WERI-Rb-1 (cell line): ENCODE measurements around the gene DPM2.

Source experiments
- DNase-seq: peaks from one replicate; pipeline ENCODE4 v3.0.0-alpha.2; 2020
- H3K27ac ChIP-seq: fragments of 250-450 bp; sonication (Bioruptor Pico); 2 replicates; pipeline ENCODE4 v1.5.1; 2020; ENCODE audit warnings: mild to moderate bottlenecking, moderate library complexity
- H3K27me3 ChIP-seq: fragments of 250-450 bp; sonication (Bioruptor Pico); 2 replicates; pipeline ENCODE4 v1.5.1; 2021; ENCODE audit warnings: mild to moderate bottlenecking, low read depth, moderate library complexity; ENCODE audit not compliant: insufficient read depth, severe bottlenecking
- H3K36me3 ChIP-seq: fragments of 250-450 bp; sonication (Bioruptor Pico); 2 replicates; pipeline ENCODE4 v1.5.1; 2020; ENCODE audit warnings: mild to moderate bottlenecking, moderate library complexity
- H3K4me3 ChIP-seq: 2 replicates; pipeline ENCODE4 v1.5.1; 2011; ENCODE audit warnings: low read depth, mild to moderate bottlenecking, control low read depth, low read length
- H3K9me3 ChIP-seq: fragments of 250-450 bp; sonication (Bioruptor Pico); 2 replicates; pipeline ENCODE4 v1.5.1; 2021; ENCODE audit warnings: mild to moderate bottlenecking, moderate library complexity; ENCODE audit not compliant: severe bottlenecking
- CTCF ChIP-seq: IDR thresholded peaks from 2 replicates; pipeline ENCODE4 v1.5.1; 2011; ENCODE audit warnings: low read depth, mild to moderate bottlenecking, control low read depth, inconsistent platforms, low read length

DPM2 gene

GRCh38 chr9:127899128-127899943 lies 38.3 kb downstream of the DPM2 start, which contains the start of gene ST6GALNAC6:
ST6GALNAC6 (minus strand) TSS chr9:127899603; CDS start chr9:127897981, 1,622 bp downstream.
- Histone ChIP-seq H3K4me3 (peak within 1 kb of the TSS; percentile 80), H3K36me3 (peaks cover 35% of the 10 kb centered on the region), H3K27me3 (no peaks in the 10 kb centered on the region), H3K27ac (peak within 1 kb of the TSS; percentile 71), H3K9me3 (no peaks in the 10 kb centered on the region)
- TF ChIP-seq CTCF: no peak
- peak; percentile 76 for DNase-seq

- Histone ChIP-seq H3K27me3 (no peaks in the 10 kb centered on the region), H3K27ac (peak overlapping the region; percentile 71), H3K36me3 (peaks cover 43% of the 10 kb centered on the region), H3K9me3 (peaks cover 1% of the 10 kb centered on the region), H3K4me3 (peak overlapping the region; percentile 80)
- no peak for DNase-seq
- TF ChIP-seq CTCF: no peak
Measured at GRCh38 chr9:127898433-127899127, 39.1 kb downstream of the DPM2 start.

GRCh38 chr9:127897193-127897692 lies 40.4 kb downstream of the DPM2 start:
- DNase-seq: peak; percentile 81
- no peak overlapping the region for H3K4me3 ChIP-seq
- no peak overlapping the region; the same call in 1 of the 2 replicates for H3K27ac ChIP-seq
- H3K36me3 ChIP-seq: peaks cover 56% of the 10 kb centered on the region
- H3K9me3 ChIP-seq: peaks cover 3% of the 10 kb centered on the region
- H3K27me3 ChIP-seq: no peaks in the 10 kb centered on the region
- no peak for TF ChIP-seq CTCF

GRCh38 chr9:127896395-127897192 lies 41.1 kb downstream of the DPM2 start:
- no peak for DNase-seq
- TF ChIP-seq CTCF: no peak
- Histone ChIP-seq H3K4me3 (no peak overlapping the region), H3K36me3 (peaks cover 60% of the 10 kb centered on the region), H3K27me3 (no peaks in the 10 kb centered on the region), H3K9me3 (peaks cover 3% of the 10 kb centered on the region), H3K27ac (no peak overlapping the region; the same call in 1 of the 2 replicates)

GRCh38 chr9:127895811-127896210 lies 41.8 kb downstream of the DPM2 start:
- DNase-seq: no peak
- peaks cover 66% of the 10 kb centered on the region for H3K36me3 ChIP-seq
- H3K9me3 ChIP-seq: peaks cover 3% of the 10 kb centered on the region
- no peak overlapping the region for H3K27ac ChIP-seq
- H3K27me3 ChIP-seq: no peaks in the 10 kb centered on the region
- no peak overlapping the region for H3K4me3 ChIP-seq
- no peak for TF ChIP-seq CTCF
